H1 (cell line): Measurements from ENCODE around the gene PLTP.

ENCODE experiments used
- CREB1 ChIP-seq: IDR thresholded peaks from 2 replicates; pipeline ENCODE4 v1.6.1; 2012; ENCODE audit warnings: inconsistent platforms
- EP300 ChIP-seq, 2 experiments: IDR thresholded peaks; 1 replicate in 1 of 2; 2 replicates in 1 of 2; pipeline ENCODE4 v1.6.1; 2011 to 2012; ENCODE audit warnings: low read depth in 2 of 2, low read length in 2 of 2, mild to moderate bottlenecking in 2 of 2, borderline replicate concordance in 1 of 2, inconsistent platforms in 1 of 2, moderate library complexity in 1 of 2
- FOSL1 ChIP-seq: IDR thresholded peaks from 2 replicates; pipeline ENCODE4 v1.6.1; 2011; ENCODE audit warnings: mild to moderate bottlenecking, low read depth, low read length, moderate library complexity; ENCODE audit not compliant: insufficient read depth
- PHF8 ChIP-seq: fragments of 200-600 bp; sonication (generic); conservative IDR thresholded peaks from 2 replicates; pipeline ENCODE4 v1.7.1; 2012; ENCODE audit warnings: low read depth, mild to moderate bottlenecking, inconsistent platforms, low read length, moderate library complexity
- POLR2A ChIP-seq, 2 experiments: IDR thresholded peaks; 1 replicate in 1 of 2; 2 replicates in 1 of 2; pipeline ENCODE4 v1.6.1; 2011; ENCODE audit warnings: low read depth in 2 of 2, low read length in 2 of 2, mild to moderate bottlenecking in 2 of 2; ENCODE audit errors: control extremely low read depth in 1 of 2
- POLR2AphosphoS5 ChIP-seq: IDR thresholded peaks from 2 replicates; pipeline ENCODE4 v1.6.1; 2011; ENCODE audit warnings: low read depth, low read length
- SIRT6 ChIP-seq: IDR thresholded peaks from one replicate; pipeline ENCODE4 v1.7.1; 2012; ENCODE audit warnings: low read length, inconsistent platforms
- SP2 ChIP-seq: IDR thresholded peaks from 2 replicates; pipeline ENCODE4 v1.6.1; 2012; ENCODE audit warnings: mild to moderate bottlenecking, low read length, inconsistent platforms
- TF ChIP-seq, protein P1 (sequence below), 3 experiments: IDR thresholded peaks; 1 replicate in 2 of 3; 2 replicates in 1 of 3; pipeline versions ENCODE4 v1.5.1 to v1.6.1; 2011; ENCODE audit warnings: low read length in 3 of 3, mild to moderate bottlenecking in 3 of 3, inconsistent platforms in 2 of 3, low read depth in 1 of 3, moderate library complexity in 1 of 3; ENCODE audit not compliant: insufficient read depth in 1 of 3; ENCODE audit errors: control extremely low read depth in 1 of 3
- TF ChIP-seq, protein P2 (sequence below): IDR thresholded peaks from 2 replicates; pipeline ENCODE4 v1.6.1; 2012; ENCODE audit warnings: inconsistent platforms

DNA sequence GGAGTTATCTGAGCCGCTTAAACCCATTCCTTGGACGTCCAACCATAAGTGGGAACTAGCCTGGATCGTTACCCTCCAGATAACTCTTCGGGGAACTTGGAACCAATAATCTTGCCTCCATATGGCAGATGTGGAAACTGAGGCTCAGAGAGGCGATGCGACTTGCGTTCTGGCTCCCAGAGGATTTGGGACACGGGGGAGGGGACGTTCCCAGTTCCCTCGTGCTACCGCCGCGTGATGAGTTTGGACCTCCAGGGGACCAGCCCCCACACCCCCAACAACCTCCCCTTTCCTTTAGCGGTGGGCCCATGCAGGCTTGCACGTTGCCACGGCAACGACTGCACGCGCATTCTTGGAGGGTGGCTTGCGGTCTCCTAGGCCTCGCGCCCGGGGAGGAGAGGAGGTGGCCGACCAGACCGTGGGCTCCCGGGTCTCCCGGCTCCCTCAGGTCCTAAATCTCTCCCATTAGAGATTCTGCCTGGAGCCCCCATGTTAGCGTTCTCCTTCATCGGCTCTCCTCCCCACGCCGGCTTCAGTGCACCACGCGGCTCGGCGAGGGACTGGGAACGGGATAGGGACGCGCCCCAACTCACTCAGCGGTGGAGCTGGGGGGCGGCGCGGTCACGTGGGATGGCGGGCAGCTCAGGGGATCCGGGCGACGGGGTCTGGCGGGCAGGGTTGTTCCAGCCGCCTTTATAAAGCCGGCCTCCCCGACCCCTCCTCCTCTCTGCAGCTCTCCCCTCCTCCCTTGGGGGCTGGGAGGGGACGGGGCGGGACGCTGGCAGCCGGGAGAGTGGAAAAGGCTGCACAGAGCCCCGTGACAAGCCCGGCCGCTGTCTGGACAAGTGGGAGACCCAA is at the start of gene PLTP:
- TF ChIP-seq, protein P1, sequence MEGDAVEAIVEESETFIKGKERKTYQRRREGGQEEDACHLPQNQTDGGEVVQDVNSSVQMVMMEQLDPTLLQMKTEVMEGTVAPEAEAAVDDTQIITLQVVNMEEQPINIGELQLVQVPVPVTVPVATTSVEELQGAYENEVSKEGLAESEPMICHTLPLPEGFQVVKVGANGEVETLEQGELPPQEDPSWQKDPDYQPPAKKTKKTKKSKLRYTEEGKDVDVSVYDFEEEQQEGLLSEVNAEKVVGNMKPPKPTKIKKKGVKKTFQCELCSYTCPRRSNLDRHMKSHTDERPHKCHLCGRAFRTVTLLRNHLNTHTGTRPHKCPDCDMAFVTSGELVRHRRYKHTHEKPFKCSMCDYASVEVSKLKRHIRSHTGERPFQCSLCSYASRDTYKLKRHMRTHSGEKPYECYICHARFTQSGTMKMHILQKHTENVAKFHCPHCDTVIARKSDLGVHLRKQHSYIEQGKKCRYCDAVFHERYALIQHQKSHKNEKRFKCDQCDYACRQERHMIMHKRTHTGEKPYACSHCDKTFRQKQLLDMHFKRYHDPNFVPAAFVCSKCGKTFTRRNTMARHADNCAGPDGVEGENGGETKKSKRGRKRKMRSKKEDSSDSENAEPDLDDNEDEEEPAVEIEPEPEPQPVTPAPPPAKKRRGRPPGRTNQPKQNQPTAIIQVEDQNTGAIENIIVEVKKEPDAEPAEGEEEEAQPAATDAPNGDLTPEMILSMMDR (IDR thresholded peaks at IDR 0.05; ENCODE audit: control extremely low read depth in 1 of 3, insufficient read depth in 1 of 3, low read depth in 1 of 3, low read length in 3 of 3): no peak
- TF ChIP-seq SIRT6 (no peak), POLR2AphosphoS5 (peak; percentile 84), CREB1 (no peak), PHF8 (peak; percentile 72), SP2 (no peak), EP300 (IDR thresholded peaks at IDR 0.05; ENCODE audit: borderline replicate concordance in 1 of 2, low read depth in 2 of 2, low read length in 2 of 2) (no peak), POLR2A (IDR thresholded peaks at IDR 0.05; ENCODE audit: control extremely low read depth in 1 of 2, low read depth in 2 of 2, low read length in 2 of 2) (peak; percentile 45 to 83), FOSL1 (no peak)
- TF ChIP-seq, protein P2, sequence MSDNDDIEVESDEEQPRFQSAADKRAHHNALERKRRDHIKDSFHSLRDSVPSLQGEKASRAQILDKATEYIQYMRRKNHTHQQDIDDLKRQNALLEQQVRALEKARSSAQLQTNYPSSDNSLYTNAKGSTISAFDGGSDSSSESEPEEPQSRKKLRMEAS: peak; percentile 48
